Measurements from ENCODE around the gene CAMK2B.
A peak's percentile ranks its signal among the peaks of the same experiment; 100 is the strongest.

The CAMK2B gene

DNA sequence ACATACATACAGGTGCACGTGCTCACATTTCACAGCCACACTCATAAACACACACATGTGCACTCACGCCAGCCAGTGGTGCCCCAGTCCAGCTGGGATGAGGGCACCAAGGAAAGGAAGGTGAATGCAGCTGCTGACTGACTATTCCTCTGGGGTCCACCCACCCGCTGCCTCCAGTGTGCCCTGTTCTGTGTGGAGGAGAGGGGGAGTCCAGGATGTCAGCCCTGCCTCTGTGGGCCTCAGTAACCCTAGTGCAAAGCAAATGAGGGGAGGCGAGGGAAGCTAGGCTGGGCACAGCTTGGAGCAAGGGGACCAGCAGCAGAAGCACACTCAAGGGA is 67.0 kb downstream of the CAMK2B start:
- TF ChIP-seq, protein P1, sequence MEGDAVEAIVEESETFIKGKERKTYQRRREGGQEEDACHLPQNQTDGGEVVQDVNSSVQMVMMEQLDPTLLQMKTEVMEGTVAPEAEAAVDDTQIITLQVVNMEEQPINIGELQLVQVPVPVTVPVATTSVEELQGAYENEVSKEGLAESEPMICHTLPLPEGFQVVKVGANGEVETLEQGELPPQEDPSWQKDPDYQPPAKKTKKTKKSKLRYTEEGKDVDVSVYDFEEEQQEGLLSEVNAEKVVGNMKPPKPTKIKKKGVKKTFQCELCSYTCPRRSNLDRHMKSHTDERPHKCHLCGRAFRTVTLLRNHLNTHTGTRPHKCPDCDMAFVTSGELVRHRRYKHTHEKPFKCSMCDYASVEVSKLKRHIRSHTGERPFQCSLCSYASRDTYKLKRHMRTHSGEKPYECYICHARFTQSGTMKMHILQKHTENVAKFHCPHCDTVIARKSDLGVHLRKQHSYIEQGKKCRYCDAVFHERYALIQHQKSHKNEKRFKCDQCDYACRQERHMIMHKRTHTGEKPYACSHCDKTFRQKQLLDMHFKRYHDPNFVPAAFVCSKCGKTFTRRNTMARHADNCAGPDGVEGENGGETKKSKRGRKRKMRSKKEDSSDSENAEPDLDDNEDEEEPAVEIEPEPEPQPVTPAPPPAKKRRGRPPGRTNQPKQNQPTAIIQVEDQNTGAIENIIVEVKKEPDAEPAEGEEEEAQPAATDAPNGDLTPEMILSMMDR (IDR thresholded peaks at IDR 0.05) = no peak
- Mint-ChIP-seq H3K4me3 (peak overlapping the region; percentile 55), H3K27ac (peak overlapping the region; percentile 90), H3K27me3 (ENCODE audit: low read depth, poor library complexity) (peaks cover 5% of the 10 kb centered on the region), H3K9me3 (peaks cover 5% of the 10 kb centered on the region), H3K4me1 (peaks cover 56% of the 10 kb centered on the region), H3K36me3 (ENCODE audit: low read depth) (no peaks in the 10 kb centered on the region)
- no peak for DNase-seq

DNA sequence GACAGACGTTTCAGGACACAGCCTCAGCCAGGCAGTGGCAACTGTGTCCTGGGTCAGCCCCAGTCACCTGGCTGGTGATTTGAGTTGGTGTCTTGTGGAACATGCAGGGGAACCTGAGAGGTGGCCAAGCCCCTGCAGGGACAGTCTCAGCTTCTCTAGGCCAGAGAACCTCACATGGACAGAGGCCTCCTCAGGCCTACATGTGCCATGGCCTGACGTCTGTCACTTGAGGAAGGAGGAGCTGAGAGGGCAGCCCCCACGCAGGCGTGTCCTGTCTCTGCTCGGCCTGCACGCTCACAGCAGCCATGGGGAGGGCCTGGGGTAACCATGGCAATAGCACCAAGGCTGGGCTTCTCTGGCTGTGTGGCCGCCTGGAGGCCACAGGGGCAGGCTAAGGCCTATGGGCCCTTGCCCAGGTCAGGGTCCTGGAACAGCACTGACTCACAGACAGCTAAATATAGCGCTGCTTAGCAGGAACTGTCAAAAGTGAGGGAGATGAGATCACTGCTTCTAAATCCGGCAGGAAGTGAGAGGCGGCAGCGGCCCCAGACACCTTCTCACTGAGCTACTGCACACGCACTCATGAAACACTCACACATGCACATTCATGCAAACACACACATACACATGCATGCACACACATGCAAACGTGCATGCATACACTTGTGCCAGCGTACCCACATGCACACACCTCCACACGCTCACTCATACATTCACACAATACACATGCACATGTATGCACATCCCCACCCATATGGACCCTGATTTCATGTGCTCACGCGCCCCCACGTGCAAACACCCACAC is 67.6 kb downstream of the CAMK2B start:
- TF ChIP-seq, protein P1 (IDR thresholded peaks at IDR 0.05) = no peak
- Mint-ChIP-seq H3K4me1 (peaks cover 51% of the 10 kb centered on the region), H3K27me3 (ENCODE audit: low read depth, poor library complexity) (peaks cover 2% of the 10 kb centered on the region), H3K9me3 (peaks cover 5% of the 10 kb centered on the region), H3K36me3 (ENCODE audit: low read depth) (no peaks in the 10 kb centered on the region), H3K4me3 (peak overlapping the region; percentile 55), H3K27ac (peak overlapping the region; percentile 90)
- DNase-seq = peak; percentile 73

DNA sequence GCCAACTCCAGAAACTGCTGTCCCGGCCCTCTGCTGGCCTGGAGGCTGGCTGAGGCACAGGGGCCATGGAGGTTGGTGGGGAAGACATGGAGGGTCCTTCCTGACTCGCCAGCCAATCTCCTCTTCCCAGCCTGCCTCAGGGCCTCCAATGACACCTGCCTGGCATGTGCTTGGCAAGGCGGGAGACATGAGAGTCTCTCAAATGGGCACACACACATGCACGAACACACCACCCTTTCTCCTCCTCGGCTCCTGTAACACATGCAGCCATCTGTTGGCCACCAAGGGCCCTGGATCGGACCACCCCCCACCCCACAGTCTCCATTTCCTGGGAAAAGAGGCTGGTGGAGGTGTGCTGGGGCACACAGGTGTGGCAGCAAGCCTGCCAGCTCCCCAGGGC is 68.2 kb downstream of the CAMK2B start:
- H3K27me3 Mint-ChIP-seq (ENCODE audit: low read depth, poor library complexity) = no peaks in the 10 kb centered on the region
- H3K4me3 Mint-ChIP-seq = no peak overlapping the region
- DNase-seq = no peak
- no peak overlapping the region for H3K27ac Mint-ChIP-seq
- peaks cover 5% of the 10 kb centered on the region for H3K9me3 Mint-ChIP-seq
- peaks cover 45% of the 10 kb centered on the region for H3K4me1 Mint-ChIP-seq
- no peaks in the 10 kb centered on the region for H3K36me3 Mint-ChIP-seq (ENCODE audit: low read depth)
- TF ChIP-seq, protein P1 (IDR thresholded peaks at IDR 0.05) = no peak

DNA sequence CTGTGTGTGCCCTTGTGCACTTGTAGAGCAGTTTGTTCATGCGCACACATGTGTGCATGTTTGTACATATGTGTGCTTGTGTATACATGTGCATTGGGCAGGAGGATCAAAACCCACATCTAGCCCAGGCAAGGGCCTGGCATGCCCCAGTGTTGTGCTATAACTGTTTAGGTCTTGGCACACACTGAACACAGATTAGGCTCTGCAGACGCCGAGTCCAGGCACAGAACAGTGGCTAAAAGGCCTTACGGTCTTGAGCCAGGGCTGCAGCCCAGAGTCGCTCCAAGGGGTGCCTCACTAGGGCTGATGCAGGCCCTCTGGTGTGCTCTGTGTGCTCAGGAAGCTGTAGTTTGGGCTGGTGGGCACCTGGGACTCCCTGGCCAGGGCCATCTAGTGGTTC is 68.9 kb downstream of the CAMK2B start:
- Mint-ChIP-seq H3K27me3 (ENCODE audit: low read depth, poor library complexity) (no peaks in the 10 kb centered on the region), H3K36me3 (ENCODE audit: low read depth) (no peaks in the 10 kb centered on the region)
- DNase-seq = no peak

DNA sequence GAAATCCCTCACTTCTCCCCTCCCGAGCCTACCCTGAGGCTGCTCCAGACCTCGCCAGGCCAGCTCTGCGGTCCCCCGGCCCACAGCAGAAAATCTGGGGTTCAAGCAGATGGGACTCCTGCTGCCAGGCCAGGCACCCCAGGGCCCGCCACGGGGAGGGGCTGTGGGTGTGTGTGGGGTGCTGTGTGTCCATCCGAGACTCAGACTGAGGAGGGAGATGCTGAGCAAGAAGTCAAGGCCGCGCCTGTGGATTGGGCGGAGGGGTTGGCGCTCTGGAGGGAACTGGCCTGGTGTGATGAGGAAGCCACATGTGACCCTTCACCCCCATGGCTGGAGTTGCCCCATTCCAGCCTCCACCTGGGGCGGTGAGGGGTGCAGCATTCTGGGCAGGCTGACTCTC is 73.5 kb downstream of the CAMK2B start:
- TF ChIP-seq, protein P1 (IDR thresholded peaks at IDR 0.05) = no peak
- peaks cover 8% of the 10 kb centered on the region for H3K4me1 Mint-ChIP-seq
- no peak overlapping the region for H3K4me3 Mint-ChIP-seq
- peaks cover 5% of the 10 kb centered on the region for H3K9me3 Mint-ChIP-seq
- H3K36me3 Mint-ChIP-seq (ENCODE audit: low read depth) = no peaks in the 10 kb centered on the region
- no peaks in the 10 kb centered on the region for H3K27me3 Mint-ChIP-seq (ENCODE audit: low read depth, poor library complexity)
- no peak for DNase-seq
- no peak overlapping the region for H3K27ac Mint-ChIP-seq

More for the DNA sequence above, 68.9 kb downstream of the CAMK2B start:
- no peak overlapping the region for H3K4me3 Mint-ChIP-seq
- peaks cover 5% of the 10 kb centered on the region for H3K9me3 Mint-ChIP-seq
- H3K4me1 Mint-ChIP-seq = peaks cover 44% of the 10 kb centered on the region
- no peak overlapping the region for H3K27ac Mint-ChIP-seq
- TF ChIP-seq, protein P1 (IDR thresholded peaks at IDR 0.05) = no peak

DNA sequence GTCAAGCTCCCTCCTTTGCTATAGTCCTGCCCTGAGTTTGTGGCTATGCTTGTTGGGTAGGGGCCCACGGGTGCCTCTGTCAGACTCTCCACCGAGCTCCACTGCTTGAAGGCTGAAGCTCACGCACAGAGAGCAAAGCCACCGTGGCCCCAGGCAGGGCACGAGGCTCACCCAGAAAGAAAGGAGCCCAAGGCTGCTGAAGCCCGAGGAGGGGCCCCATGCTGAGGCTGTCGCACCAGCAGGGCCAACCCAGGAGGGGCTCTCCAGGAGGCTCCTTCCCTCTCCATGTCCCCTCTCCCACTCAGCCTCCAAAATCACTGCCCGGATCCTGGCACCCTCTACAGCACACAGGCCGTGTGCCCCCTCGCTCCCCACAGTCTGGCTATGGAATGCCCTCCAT is 74.1 kb downstream of the CAMK2B start:
- H3K36me3 Mint-ChIP-seq (ENCODE audit: low read depth) = no peaks in the 10 kb centered on the region
- peaks cover 5% of the 10 kb centered on the region for H3K9me3 Mint-ChIP-seq
- no peak overlapping the region for H3K4me3 Mint-ChIP-seq
- H3K4me1 Mint-ChIP-seq = peaks cover 8% of the 10 kb centered on the region
- TF ChIP-seq, protein P1 (IDR thresholded peaks at IDR 0.05) = no peak
- DNase-seq = no peak
- H3K27me3 Mint-ChIP-seq (ENCODE audit: low read depth, poor library complexity) = no peaks in the 10 kb centered on the region
- H3K27ac Mint-ChIP-seq = peak overlapping the region; percentile 57
